Endothelial cell of umbilical vein (primary cell): Measurements from ENCODE around the gene MAG.

Experiments used
- CTCF ChIP-seq, 2 donors: IDR thresholded peaks; 1 replicate in 1 of 2; 2 replicates in 1 of 2; pipeline ENCODE4 v1.5.1; 2011; ENCODE audit warnings: low read length in 2 of 2, mild to moderate bottlenecking in 2 of 2, moderate library complexity in 2 of 2, control low read depth in 1 of 2, inconsistent platforms in 1 of 2, low read depth in 1 of 2; ENCODE audit not compliant: insufficient read depth in 1 of 2; ENCODE audit errors: extremely low read depth in 1 of 2
- JUN ChIP-seq: IDR thresholded peaks from 2 replicates; pipeline ENCODE4 v1.6.1; 2011; ENCODE audit warnings: borderline replicate concordance, low read depth; ENCODE audit not compliant: insufficient read length, insufficient read depth
- POLR2A ChIP-seq: IDR thresholded peaks from 2 replicates; pipeline ENCODE4 v1.6.1; 2012; ENCODE audit warnings: low read depth, mild to moderate bottlenecking, control low read depth, low read length

- TF ChIP-seq POLR2A (no peak), CTCF (IDR thresholded peaks at IDR 0.05; ENCODE audit: extremely low read depth in 1 of 2, insufficient read depth in 1 of 2, low read depth in 1 of 2, low read length in 2 of 2) (no peak), JUN (no peak)
Observed at GRCh38 chr19:35354898-35355297, 62.9 kb downstream of the MAG start.
